KOPT-K1 (cell line): ENCODE data around the gene ESR1.

Source experiments
- H3K27ac ChIP-seq: fragments of 200-600 bp; sonication (generic); 2 replicates; pipeline ENCODE4 v1.5.1; 2016; ENCODE audit warnings: antibody characterized with exemption, mild to moderate bottlenecking, low read depth, low read length; ENCODE audit not compliant: poor library complexity, severe bottlenecking
- H3K36me3 ChIP-seq: fragments of 200-600 bp; sonication (generic); 2 replicates; pipeline ENCODE4 v1.5.1; 2017; ENCODE audit warnings: antibody characterized with exemption, mild to moderate bottlenecking, low read length, moderate library complexity; ENCODE audit not compliant: insufficient read depth
- H3K9me3 ChIP-seq: fragments of 200-600 bp; sonication (generic); 2 replicates; pipeline ENCODE4 v1.5.1; 2017; ENCODE audit warnings: antibody characterized with exemption, low read length, mild to moderate bottlenecking; ENCODE audit not compliant: insufficient read depth, poor library complexity, severe bottlenecking

Gene ESR1

GRCh38 chr6:152170313-152170701 lies 362.8 kb downstream of the ESR1 start:
- Histone ChIP-seq H3K27ac (no peak overlapping the region), H3K9me3 (no peaks in the 10 kb centered on the region), H3K36me3 (peaks cover 2% of the 10 kb centered on the region; the same call in 1 of the 2 replicates)

- Histone ChIP-seq H3K27ac (no peak overlapping the region), H3K9me3 (no peaks in the 10 kb centered on the region), H3K36me3 (peaks cover 3% of the 10 kb centered on the region; the same call in 1 of the 2 replicates)
Observed at GRCh38 chr6:152170702-152171667, 363.5 kb downstream of the ESR1 start.

- Histone ChIP-seq H3K9me3 (no peaks in the 10 kb centered on the region), H3K27ac (no peak overlapping the region), H3K36me3 (peaks cover 3% of the 10 kb centered on the region; the same call in 1 of the 2 replicates)
Observed at GRCh38 chr6:152173321-152173720, 365.8 kb downstream of the ESR1 start.

GRCh38 chr6:152173957-152174356 lies 366.5 kb downstream of the ESR1 start:
- Histone ChIP-seq H3K27ac (no peak overlapping the region), H3K36me3 (peaks cover 3% of the 10 kb centered on the region; the same call in 1 of the 2 replicates), H3K9me3 (no peaks in the 10 kb centered on the region)

- Histone ChIP-seq H3K9me3 (no peaks in the 10 kb centered on the region), H3K27ac (no peak overlapping the region), H3K36me3 (peaks cover 3% of the 10 kb centered on the region; the same call in 1 of the 2 replicates)
Observed at GRCh38 chr6:152176268-152176667, 368.8 kb downstream of the ESR1 start.
